Upper lobe of left lung (tissue), 4 donors: ENCODE measurements around the gene CT45A7.
"Not testable (repeated sequence)": the region's sequence is repeated elsewhere in the genome, so short reads cannot be mapped to it uniquely, and the experiment has no call there.

Source experiments
- EP300 ChIP-seq, 4 donors: sonication (generic); formaldehyde crosslinking; IDR thresholded peaks; one replicate each; pipeline ENCODE4 v1.5.1; 2017; ENCODE audit warnings: antibody characterized with exemption in 4 of 4, control low read depth in 2 of 4
- POLR2A ChIP-seq, 4 donors: fragments of 450-650 bp; IDR thresholded peaks; one replicate each; pipeline ENCODE4 v1.5.1; 2016 to 2017; ENCODE audit warnings: antibody characterized with exemption in 4 of 4, mild to moderate bottlenecking in 2 of 4
- POLR2AphosphoS5 ChIP-seq, 2 donors: sonication (generic); formaldehyde crosslinking; IDR thresholded peaks; one replicate each; pipeline ENCODE4 v1.5.1; 2017; ENCODE audit warnings: antibody characterized with exemption in 2 of 2
- TF ChIP-seq, protein P1 (sequence below), 6 experiments: fragments of 450-650 bp in 4 of 6; fragments of 200-600 bp in 2 of 6; sonication (generic) in 2 of 6; IDR thresholded peaks; one replicate each; pipeline ENCODE4 v1.5.1; 2016 to 2019; ENCODE audit warnings: antibody characterized with exemption in 6 of 6

GRCh38 chrX:135819912-135820311, 17.2 kb downstream of the CT45A7 start, which contains the start of gene CT45A2:
- TF ChIP-seq, protein P1, sequence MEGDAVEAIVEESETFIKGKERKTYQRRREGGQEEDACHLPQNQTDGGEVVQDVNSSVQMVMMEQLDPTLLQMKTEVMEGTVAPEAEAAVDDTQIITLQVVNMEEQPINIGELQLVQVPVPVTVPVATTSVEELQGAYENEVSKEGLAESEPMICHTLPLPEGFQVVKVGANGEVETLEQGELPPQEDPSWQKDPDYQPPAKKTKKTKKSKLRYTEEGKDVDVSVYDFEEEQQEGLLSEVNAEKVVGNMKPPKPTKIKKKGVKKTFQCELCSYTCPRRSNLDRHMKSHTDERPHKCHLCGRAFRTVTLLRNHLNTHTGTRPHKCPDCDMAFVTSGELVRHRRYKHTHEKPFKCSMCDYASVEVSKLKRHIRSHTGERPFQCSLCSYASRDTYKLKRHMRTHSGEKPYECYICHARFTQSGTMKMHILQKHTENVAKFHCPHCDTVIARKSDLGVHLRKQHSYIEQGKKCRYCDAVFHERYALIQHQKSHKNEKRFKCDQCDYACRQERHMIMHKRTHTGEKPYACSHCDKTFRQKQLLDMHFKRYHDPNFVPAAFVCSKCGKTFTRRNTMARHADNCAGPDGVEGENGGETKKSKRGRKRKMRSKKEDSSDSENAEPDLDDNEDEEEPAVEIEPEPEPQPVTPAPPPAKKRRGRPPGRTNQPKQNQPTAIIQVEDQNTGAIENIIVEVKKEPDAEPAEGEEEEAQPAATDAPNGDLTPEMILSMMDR (IDR thresholded peaks at IDR 0.05), result not testable (repeated sequence)
- TF ChIP-seq POLR2AphosphoS5, POLR2A, EP300 (IDR thresholded peaks at IDR 0.05): not testable (repeated sequence)
